ENCODE data around the gene TMEM129.

TMEM129 gene, protein sequence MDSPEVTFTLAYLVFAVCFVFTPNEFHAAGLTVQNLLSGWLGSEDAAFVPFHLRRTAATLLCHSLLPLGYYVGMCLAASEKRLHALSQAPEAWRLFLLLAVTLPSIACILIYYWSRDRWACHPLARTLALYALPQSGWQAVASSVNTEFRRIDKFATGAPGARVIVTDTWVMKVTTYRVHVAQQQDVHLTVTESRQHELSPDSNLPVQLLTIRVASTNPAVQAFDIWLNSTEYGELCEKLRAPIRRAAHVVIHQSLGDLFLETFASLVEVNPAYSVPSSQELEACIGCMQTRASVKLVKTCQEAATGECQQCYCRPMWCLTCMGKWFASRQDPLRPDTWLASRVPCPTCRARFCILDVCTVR

DNA sequence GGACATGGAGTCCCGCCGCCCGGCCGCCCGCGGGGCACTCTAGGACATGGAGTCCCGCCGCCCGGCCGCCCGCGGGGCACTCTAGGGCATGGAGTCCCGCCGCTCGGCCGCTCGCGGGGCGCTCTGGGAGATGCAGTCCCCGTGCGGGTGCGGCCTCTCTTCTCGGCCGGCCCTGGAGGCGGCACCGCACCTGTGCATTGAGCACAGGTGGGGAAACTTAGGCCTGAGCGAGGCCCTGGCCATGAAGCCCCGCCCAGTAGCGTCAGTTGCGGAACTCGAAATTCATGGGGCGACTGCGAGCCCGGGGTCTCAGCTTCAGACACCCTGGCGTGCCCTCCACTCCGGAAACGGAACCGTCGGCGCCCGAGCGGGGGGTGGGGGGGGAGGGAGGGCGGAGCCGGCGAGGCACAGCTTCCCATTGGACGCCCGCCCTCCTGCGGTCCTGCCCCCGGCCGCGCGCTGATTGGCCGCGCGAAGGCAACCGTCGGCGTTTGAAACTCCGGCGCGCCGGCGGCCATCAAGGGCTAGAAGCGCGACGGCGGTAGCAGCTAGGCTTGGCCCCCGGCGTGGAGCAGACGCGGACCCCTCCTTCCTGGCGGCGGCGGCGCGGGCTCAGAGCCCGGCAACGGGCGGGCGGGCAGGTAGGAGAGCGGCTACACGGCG lies at the start of gene TMEM129, which contains the start of gene TACC3:
Gene TMEM129 (minus strand): TSS at position 321 of the 663 bp plus-strand sequence. CDS start 486 bp downstream, outside the sequence.
Gene TACC3 (plus strand): TSS at position 519 of the 663 bp plus-strand sequence. CDS start 1,901 bp downstream, outside the sequence.
- peak; percentile 90 for DNase-seq (ENCODE audit: low read depth)

DNA sequence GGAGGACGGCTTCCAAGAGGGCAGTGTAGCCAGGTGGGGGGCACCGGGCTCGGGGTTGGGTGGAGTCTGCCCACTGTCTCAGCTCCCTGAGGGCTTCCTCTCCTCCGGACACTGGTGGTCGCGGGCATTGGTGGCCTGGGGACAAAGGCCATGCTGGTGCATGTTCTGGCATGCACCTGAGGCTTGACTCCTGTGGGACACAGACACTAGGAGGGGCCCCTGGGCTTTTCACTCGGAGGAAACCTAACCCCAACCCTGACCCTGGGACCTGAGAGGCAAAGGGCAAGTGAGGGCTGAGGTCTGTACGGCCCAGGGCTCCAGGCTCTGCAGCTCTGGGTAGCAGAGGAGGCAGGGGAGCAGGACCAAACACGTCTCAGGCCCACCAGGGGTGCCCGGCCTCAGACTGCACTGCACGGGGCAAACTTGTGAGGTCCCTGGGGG lies 49.7 kb upstream of the TMEM129 start:
- DNase-seq (ENCODE audit: low read depth): no peak

DNA sequence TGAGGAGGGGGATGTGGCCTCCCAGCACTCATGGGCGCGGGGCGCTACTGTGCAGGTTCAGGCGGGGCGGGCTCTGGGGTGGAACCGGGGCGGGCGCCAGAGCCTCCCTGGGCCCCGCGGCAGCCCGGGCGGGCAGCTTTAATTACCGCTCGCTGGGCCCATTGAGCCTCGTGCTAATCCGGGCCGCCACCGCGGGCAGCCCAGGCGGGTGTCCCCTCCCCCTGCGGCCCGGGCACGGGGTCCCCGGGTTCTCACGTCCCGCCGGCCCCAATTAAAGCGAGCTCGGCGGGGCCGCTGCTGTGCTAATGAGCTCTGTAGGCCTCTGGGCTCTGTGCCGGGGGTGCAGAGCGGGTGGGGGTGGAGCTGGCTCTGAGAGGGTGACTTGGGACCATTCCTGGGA lies 49.1 kb upstream of the TMEM129 start:
- no peak for DNase-seq (ENCODE audit: low read depth)

DNA sequence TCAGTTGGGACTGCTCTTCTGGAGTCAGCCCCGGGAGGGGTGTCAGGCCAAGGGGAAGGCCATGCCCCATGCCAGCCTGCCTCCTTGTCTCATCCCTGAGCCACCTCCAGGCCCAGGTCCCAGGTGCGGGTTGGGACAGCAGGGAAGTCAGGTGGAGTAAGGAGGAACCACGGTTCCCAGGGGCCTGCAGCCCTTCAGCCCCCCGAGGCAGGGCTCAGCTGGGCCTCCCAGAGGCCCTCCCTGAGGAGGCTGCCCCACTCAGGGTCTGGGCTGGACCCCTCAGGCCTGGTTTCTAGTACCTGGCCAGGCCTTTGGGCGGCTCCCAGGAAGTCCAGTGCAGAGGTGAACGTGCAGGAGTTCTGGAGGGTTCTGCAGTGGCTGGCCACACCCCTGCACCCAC lies 48.6 kb upstream of the TMEM129 start:
- DNase-seq (ENCODE audit: low read depth): no peak

DNA sequence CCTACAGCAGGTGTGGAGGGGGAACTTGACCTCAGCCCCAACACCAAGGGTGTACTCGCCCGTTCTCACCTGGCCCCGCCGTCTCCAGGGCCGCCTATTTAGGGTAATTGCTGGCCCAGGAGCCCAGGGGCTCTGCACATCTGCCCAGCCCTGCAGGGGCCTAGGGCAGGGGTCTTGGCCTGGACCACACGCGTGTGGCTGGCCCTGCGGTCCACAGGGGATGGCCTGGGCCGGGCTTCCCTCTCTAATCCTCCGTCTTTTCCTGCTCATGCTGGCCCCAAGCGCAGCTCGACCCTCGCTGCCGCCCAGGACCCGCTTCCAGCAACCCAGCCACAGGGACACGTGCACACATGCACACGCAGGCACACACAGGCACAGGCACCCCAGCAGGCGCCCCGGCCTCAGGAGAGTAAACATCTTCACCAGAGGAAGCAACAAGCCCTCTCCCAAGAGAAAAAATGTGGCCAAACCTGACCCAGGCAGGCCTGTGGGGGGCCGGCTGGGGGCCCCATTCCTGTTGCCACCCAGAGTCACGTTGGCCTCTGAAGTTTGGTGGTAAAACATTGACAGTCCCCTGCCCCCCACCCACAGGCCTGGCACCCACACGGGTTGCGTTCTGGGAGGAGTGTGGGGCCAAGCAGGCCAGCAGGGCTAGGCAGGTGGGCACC lies 47.4 kb upstream of the TMEM129 start:
- no peak for DNase-seq (ENCODE audit: low read depth)

DNA sequence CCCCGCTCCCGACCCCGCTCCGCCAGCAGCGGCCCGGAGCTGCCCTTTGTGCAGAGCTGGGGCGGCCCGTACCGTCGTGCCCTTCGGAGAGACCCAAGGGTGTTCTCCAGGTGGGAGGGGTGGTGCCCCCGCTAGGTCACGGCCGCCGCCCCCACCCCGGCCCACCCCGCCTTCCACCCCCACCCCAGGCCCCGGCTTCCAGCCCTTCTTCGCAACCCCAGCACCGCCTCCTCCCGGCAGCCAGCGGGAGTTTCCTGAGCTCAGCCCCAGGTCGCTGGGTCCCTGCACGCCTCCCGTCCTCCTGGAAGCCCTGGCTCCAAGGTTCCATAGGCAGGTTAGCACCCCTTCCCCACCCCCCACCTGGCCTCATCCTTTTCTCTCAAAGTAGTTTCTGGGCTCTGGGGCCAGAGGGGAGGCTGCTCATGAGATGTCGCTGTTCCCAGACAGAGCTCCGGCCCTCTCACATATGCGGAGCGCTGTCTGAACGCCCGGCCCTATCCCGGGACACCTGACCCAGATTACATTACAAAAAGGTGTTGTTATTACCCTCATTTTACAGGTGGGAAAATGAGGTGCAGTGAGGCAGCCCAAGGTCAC lies 46.7 kb upstream of the TMEM129 start:
- DNase-seq (ENCODE audit: low read depth): no peak

DNA sequence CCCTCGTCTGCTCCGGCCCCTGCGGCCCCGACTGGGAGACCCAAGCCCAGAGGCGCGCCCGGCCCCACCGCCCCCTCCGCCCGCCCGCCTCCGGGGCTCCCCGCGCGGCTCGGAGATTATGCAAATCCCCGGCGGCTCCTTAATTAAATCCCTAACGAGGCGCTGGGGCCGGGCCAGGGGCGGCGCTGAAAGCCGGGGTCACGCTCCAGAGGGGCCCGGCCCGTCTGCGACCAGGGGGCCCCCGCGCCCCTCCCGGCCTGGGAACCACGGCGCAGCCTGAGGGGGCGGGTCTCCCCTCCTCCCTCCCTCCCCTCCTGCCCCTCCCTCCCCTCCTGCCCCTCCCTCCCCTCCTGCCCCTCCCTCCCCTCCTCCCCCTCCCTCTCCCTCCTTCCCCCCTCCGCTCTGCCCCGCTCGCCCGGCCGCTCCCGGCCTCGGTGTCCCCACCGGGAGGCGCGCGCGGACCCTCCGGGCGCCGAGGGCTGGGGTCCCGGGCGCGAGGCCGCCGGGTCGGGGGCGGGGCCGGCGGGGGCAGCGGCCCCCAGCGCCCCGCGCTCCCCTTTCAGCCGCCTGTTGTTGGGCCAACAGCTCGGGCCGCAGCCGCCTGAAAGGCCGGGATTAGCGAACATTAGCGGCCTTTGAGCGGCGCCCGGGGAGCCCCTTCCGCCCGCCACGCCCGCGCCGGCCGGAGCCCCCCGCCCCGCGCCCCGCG lies 46.1 kb upstream of the TMEM129 start:
- DNase-seq (ENCODE audit: low read depth): no peak

DNA sequence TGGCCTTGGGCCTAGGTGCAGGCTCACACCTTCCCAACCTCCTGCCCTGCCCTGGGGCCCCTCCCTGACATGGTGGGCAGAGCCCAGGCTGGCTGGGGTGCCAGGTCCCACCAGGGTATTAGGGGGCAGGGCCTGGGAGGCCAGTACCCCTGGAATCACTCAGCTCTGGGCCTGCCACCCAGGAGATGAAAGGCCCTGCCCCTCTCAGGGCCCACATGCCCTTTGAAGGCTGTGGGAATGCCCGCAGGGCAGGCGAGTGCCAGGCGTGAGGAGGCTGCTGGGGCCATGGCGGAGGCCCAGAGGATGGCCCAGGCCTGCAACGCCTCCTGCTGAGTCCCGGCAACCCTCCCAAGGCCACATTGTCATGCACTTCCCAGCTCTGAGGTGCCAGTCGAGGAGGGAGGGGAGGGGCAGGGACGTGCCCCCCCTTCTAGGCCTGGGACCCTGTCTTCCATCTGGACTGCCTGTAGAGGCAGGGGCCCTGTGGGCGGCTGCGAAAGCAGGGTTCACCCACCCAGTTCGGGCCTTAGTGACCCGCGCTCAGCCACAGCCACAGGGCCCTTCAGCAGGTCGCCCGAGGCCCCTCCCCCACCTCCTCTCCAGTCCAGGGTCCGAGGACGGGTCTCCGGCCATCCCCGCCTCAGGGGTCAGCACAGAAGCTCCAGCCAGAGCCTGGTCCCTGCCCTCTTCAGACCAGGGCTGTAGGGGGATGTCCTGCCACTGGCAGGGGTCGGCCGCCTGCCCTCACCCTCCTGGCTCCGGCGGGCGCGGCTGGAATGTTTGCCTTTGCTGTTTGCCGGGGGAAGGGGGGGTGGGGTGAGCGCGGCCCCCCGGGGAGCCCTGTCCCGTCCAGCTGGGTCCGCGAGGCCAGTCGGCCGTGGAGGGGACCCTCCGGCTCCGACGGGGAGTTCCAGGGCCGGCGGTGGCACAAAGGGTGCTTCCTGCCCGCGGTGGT lies 45.3 kb upstream of the TMEM129 start:
- no peak for DNase-seq (ENCODE audit: low read depth)

DNA sequence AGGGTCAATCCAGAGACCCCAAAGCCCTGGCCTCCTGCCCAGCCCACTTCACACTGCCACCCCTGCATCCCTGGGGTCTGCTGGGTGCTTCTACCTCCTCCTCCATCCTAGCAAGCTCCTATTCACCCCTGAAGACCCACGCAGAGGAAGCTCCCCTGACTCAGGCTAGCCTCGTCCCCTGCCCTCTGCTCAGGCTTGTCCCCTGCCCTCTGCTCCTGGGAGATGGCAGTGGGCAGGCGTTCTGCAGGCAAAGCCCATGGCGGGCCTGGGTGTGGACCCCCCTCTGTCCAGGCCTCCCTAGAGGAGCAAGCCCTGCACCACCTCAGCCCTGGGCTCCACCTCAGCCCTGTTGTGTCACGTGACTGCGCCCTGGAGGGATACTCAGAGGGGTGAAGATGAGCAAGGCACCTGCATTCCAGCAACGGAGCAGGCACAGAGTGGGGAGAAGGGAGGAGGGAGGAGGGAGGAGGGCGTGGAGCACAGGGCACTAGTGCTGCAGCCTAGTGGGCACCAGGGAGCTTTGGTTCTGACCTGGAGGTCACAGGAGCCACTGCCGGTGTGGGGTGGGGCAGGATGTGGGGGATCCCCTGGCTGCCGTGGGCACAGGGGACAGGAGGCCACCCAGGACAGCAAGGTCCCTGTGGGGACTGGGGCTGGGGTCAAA lies 44.4 kb upstream of the TMEM129 start:
- no peak for DNase-seq (ENCODE audit: low read depth)

DNA sequence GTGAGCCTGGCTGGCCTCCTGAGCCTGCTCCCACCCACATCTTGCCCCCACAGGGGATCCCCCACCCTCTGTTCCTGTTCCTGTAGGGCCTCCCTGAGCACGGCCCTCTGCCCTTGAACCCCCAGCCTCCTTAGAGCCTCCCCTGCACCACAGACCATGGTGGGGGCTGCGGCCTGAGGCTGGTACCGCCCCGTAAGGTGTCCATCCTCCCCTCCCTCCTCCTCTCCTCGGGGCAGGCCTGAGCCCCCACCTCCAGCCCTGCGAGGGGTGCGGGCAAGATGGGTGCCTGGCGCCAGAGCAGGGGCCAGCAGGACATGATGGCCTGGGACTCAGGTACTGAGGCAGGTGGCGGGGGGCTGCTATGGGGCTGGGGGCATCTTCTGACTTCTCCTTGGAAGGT lies 43.5 kb upstream of the TMEM129 start:
- no peak for DNase-seq (ENCODE audit: low read depth)

DNA sequence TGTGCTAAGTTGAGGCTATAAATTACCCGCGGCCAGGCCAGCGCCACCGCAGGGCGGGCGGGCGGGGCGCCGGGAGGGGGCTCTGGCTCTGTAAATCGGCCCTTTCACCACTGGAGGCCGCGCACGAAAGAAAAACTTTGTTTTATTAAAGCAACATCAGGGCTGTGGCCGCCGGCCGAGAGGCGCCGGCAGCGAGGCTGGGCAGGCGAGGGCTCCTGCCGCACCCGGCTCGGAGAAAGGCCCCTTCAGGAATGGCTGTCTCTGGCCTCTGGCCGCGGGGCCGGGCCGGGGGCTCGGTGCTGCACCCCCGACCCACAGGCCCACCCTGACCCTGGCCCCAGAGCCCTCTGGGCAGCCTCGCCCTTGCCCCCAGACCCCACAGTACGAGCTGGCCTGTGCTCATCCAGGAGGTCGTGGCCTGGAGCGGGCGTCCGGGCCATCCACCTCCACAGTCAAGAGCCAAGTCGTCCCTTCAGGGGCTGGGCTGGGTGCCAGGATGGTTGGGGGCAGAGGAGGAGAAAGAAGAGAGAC lies 42.5 kb upstream of the TMEM129 start:
- no peak for DNase-seq (ENCODE audit: low read depth)

DNA sequence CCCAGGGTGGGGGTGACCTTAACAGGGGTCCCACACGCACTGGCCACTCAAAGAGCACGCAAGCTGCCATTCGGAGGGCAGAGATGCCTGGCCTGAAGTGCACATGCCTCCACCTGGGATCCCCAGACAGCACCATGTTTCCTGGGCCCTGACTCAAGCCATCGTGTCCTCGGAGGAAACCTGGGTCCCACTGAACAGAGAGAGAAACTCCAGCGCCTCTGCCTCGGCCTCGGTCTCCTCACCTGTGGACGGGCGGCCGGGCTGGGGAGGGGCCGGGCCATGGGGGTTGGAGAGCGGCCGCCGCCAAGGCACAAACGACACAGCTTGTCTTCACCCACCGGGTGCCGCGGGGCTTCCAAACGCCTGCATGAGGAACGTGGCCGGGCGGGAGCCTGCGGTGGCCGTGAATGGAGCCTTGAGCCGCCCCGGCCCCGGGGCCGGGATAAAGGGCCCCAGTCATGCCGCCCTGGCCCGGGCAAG lies 42.0 kb upstream of the TMEM129 start:
- DNase-seq (ENCODE audit: low read depth): no peak

DNA sequence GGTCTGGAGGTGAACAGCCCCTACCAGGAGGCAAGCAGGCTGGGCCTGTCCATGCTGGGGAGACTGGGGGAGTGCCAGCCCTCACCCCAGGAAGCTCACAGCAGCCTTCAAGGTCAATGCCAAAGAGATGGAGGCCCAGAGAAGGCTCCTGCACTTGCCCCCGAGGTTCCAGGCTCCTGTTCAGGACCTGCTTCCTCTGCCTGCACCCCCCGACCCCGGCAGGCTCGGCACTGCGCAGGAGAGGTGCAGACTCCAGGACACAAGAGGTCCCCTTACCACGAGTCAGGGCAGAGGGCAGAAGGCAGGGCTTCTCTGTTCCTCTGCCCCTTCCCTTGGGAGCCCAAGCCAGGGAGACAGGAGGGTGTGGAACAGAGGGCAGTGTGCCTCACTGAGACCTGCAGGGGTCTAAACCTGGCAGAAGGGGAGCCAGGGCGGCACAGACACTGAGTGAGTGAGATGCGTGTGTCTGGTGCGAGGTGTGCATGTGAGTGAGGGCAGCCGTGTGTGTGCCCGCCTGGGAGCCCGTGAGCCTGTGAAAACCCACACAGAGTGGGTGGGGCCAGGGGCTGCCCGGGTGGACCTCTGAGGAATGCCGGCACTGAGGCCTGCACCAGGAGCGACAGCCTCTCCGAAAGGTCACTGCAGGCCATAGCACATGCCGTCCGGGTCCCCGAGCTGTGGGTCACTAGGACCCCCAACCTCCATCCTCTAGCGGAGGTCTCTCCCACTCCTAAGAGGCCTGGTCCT lies 41.3 kb upstream of the TMEM129 start:
- no peak for DNase-seq (ENCODE audit: low read depth)

DNA sequence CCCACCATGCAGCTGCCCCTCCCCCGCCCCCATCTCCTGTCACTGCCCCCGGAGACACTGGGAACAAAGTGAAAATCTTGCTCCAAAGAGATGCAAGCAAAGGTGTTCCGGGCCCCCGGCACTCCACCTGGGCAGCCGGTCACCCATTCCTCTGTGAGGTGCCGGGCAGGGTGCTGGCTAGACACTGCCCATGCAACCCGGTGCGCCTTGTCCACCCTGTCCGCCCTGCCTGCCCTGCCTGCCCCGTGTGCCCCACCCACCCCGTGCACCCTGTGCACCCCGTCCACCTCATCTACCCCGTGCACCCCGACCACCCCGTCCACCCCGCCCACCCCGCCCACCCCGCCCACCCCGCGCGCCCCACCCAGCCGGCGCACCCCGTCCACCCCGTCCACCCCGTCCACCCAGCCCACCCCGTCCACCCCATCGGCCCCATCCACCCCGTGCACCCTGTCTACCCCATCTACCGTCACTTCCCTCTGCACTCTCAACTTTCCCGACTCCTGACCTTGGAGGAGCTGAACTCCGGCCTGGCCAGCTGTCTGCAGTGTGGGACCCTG lies 40.1 kb upstream of the TMEM129 start:
- no peak for DNase-seq (ENCODE audit: low read depth)

DNA sequence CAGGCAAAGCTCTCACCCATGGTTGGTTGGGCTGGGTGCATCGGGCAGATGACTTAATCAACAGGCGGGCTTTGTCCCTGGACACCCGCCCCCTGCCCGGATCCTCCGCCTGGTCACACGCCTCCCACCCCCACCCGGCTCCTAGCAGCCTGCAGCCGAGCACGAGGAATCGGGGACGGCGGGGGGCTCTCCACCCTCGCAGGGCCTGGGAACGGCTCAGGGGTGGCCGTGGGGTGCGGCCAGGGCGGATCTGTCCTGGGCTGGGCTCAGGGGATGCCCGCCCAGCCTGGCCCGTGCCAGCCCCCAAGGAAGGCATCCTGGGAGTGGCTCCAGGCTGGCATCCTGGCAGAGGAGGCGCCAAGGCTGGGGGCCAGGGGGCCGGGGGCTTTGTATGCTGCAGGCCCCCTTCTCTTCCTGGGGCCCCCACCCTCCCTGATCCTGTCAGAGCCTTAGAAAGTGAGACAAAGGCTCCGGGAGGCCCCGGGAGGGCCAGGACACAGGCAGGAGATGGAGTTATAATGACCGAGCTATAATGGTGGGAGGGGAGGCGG lies 39.5 kb upstream of the TMEM129 start:
- no peak for DNase-seq (ENCODE audit: low read depth)

DNA sequence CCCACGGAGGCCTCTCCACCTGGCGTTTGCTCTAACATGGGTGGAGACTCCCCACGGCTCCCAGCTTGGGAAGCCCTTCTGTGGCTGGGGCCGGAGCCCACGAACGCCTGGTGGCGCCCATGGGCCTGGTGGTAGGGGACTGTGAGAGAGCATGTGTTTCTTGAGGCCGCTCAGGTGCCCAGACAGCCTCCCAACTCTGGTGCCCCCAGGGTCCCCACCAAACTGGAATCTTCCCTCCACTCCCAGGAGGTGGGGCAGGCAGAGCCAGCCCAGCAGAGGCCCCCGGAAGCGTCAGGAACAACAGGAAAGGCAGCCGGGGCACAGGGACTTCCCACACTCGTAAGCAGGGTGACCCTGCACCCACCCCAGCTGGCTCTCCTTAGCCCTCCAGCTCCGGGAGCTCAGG lies 38.7 kb upstream of the TMEM129 start:
- no peak for DNase-seq (ENCODE audit: low read depth)

DNA sequence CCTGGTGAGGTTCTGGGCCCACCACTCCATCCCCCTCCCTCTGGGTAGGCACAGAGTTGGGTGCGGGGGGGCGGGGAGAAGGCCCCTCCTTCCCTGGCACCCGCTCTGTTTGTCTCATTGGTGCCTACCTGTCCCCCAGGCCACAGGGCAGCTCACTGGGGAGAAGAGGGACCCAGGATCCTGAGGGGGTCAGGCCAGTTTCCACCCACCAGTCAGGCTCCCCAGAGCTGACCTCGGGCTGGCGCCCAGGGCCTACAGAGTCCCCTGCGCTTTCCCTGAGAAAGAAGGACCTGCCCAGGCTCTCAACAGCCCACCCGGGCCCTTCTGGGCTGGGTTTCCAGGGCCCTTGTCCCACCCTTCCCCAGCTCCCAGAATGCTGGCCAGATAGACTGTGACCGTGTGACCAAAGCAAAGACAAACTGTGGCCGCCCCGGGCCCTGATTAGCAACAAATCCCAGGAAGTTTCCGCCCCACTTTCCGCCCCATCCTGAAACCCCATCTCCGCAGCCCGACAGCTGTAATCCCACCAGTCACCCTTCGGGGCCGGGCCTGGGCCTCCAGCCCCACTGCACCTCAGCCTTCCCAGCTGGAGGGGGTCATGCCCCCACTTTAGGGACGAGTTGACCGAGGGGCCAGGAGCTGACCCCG lies 38.2 kb upstream of the TMEM129 start:
- no peak for DNase-seq (ENCODE audit: low read depth)

Data from stimulated activated CD4-positive, alpha-beta T cell treated with anti-CD3 and anti-CD28 coated beads, Interleukin-2, amount 100 ng/mL, for 4 hours (primary cell).